NCI-H2029 treated with DMSO at 0.1 percent for 48 hours (cell line): Measurements from ENCODE around the gene SORCS2.

Source experiments
- DNase-seq: peaks from one replicate; lab custom pipeline; 2025; lab: John Stamatoyannopoulos, UW

SORCS2 gene

GRCh38 chr4:7326306-7326692 is 134.0 kb downstream of the SORCS2 start:
- DNase-seq, result no peak

- DNase-seq, result no peak
Measured at GRCh38 chr4:7326693-7327340, 134.5 kb downstream of the SORCS2 start.

GRCh38 chr4:7327341-7327885 is 135.1 kb downstream of the SORCS2 start:
- DNase-seq, result no peak

- DNase-seq, result no peak
Measured at GRCh38 chr4:7328162-7328912, 136.0 kb downstream of the SORCS2 start.

GRCh38 chr4:7328913-7329638 is 136.7 kb downstream of the SORCS2 start:
- no peak for DNase-seq

GRCh38 chr4:7330031-7330596 is 137.8 kb downstream of the SORCS2 start:
- DNase-seq, result no peak

GRCh38 chr4:7330811-7331681 is 138.7 kb downstream of the SORCS2 start:
- no peak for DNase-seq

GRCh38 chr4:7331682-7332000 is 139.3 kb downstream of the SORCS2 start:
- no peak for DNase-seq

- no peak for DNase-seq
Measured at GRCh38 chr4:7332216-7333023, 140.1 kb downstream of the SORCS2 start.

- DNase-seq, result no peak
Measured at GRCh38 chr4:7333024-7333780, 140.9 kb downstream of the SORCS2 start.

GRCh38 chr4:7333801-7334421 is 141.6 kb downstream of the SORCS2 start:
- no peak for DNase-seq

GRCh38 chr4:7334521-7335275 is 142.4 kb downstream of the SORCS2 start:
- DNase-seq, result no peak

- DNase-seq, result peak; percentile 24
Measured at GRCh38 chr4:7335344-7336066, 143.2 kb downstream of the SORCS2 start.

- no peak for DNase-seq
Measured at GRCh38 chr4:7336067-7336569, 143.8 kb downstream of the SORCS2 start.

GRCh38 chr4:7336732-7337131 is 144.4 kb downstream of the SORCS2 start:
- DNase-seq, result no peak

GRCh38 chr4:7337196-7338058 is 145.1 kb downstream of the SORCS2 start:
- DNase-seq, result no peak

GRCh38 chr4:7338059-7338452 is 145.7 kb downstream of the SORCS2 start:
- no peak for DNase-seq
